ENCODE measurements around the gene PAPSS1.
"Not testable (repeated sequence)": the region's sequence is repeated elsewhere in the genome, so short reads cannot be mapped to it uniquely, and the experiment has no call there.

PAPSS1 gene

DNA sequence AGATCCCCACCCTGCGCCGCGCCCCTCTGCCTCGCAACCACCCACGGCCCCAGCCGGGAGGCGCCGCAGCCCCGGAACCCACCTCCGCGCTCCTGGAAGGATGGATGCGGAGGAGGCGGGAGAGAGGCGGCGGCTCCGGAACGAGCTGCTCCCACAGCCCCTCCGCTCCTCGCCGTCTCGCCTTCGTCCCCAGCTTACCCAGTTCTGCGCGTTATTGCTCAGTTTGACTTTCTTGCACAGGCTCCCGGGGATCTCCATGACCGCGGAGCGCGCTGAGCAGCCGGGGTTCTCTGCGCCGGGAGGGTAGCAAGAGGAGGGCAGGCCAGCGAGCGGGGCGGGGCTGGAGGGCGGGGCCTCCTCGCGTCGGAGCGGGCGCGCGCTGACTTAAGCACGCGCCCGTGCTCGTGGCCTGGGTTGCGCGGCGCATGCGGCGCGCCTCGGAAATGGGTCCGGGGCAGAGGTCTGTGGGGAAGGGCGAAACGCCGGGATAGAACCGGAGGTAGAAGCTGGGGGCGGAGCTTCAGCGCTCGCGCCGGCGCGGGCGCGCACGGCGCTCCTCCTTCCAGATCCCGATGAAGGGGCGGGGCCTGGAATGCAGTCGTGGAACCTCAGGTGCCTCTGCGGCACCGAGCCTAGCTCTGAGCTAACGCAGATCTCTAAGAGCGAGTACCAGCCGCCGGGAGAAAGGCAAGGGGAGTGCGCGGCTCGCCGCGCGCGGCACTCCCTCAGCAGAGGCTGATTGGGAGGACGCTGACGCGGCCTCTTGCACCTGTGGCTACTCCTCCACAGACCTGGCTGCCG lies at the start of gene PAPSS1:
TSS of gene PAPSS1 (minus strand) at position 313 of the 801 bp plus-strand sequence. CDS start at position 258, 55 bp downstream.
- peak; percentile 90 for DNase-seq

DNA sequence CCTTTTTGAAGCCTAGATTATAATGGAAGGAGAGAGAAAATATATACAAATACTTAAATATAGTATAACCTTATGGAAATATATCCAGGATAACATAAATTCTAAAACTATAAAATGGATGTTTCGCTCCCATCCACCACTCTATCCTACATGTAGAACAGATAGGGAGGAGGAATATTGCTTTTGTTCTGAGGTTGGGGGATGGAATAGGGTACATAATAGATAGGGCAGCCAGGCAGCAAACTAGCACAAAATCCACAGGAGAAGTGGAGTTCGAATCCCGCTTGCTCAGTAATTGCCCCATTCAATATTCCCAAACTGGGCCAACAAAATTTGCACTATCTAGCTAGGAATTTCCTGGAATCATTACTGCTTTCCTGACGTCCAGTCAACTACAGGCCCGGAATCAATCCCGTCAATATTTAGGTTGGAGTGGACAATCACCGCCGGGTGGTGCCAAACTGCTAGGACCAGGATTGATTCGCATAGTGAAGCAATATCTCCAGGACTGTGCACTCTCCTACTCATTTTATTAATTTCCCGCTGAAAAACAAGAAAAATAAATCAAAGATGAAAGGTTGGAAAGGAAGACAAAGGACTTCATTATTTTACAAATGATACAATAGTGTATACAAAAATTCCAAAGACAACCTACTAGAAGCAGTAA lies 40.4 kb upstream of the PAPSS1 start:
- no peak for DNase-seq

DNA sequence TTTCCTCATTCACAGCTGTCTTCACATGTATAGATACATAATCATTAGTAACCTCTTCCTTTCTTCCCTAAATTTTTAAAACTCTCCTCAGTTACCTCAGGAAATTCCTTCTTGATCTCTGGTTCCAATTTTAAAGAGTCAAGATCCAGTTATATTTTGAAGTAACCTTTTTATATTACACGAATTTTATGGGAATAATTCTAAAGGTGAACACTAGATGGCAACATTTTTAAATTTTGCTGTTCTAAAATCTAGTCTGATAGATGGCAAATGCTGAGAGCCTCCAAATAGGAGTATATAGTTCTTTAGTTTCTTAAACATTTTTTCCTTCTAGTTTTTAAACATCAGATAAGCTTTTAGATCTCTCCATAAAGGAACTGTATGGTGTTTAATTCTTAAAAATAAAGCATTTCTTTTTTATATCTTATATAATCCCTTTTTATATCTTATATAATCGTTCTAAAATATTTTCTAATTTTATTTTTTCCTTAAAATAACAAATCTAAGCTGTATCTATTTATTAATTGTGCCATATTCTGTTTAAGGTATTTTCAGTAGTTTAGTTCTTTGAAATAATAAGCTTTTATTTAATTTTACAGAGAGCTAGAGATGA lies 37.9 kb upstream of the PAPSS1 start:
- DNase-seq, result no peak

DNA sequence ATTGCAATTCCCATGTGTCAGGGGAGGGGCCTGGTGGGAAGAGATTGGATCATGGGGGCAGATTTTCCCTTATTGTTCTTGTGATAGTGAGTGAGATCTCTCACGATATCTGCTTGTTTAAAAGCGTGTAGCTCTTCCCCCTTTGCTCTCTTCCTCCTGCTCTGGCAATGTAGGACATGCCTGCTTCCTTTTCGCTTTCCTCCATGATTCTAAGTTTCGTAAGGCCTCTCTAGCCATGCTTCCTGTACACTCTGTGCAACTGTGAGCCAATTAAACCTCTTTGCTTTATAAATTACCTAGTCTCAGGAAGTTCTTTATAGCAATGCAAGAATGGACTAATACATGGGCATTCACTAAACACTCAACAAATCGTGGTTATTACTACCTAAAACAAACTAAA lies 37.2 kb upstream of the PAPSS1 start:
- no peak for DNase-seq

DNA sequence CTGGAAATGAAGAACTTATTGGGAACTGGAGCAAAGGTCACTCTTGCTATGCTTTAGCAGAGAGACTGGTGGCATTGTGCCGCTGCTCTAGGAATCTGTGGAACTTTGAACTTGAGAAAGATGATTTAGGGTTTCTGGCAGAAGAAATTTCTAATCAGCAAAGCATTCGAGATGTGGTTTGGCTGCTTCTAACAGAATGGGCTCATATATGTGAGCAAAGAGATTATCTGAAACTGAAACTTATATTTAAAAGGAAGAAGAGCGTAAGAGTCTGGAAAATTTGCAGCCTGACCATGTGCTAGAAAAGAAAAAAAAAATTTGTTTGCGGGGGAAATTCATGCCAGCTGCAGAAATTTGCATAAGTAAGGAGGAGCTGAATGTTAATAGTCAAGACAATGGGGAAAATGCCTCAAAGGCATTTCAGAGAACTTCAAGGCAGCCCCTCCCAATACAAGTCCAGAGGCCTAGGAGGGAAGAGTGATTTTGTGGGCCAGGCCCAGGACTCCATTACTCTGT lies 35.9 kb upstream of the PAPSS1 start:
- no peak for DNase-seq

DNA sequence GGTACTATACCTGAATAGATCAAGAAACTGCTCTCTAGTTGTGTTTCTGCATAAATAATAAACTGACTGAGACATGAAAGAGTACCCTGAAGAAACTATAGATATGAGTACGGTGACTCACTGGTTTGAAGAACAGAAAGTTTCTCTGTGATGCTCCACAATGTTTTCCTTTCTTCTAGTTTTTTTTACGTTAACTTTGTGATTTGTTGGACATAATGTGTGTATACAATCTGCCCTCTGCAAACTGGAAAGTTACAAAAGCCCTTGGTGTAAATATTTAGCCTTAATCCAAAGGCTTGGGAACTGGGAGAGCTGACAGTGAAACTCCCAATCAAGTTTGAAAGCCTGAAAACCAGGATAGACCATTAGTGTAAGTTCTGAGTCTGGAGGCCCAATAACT lies 31.6 kb upstream of the PAPSS1 start:
- DNase-seq, result no peak

DNA sequence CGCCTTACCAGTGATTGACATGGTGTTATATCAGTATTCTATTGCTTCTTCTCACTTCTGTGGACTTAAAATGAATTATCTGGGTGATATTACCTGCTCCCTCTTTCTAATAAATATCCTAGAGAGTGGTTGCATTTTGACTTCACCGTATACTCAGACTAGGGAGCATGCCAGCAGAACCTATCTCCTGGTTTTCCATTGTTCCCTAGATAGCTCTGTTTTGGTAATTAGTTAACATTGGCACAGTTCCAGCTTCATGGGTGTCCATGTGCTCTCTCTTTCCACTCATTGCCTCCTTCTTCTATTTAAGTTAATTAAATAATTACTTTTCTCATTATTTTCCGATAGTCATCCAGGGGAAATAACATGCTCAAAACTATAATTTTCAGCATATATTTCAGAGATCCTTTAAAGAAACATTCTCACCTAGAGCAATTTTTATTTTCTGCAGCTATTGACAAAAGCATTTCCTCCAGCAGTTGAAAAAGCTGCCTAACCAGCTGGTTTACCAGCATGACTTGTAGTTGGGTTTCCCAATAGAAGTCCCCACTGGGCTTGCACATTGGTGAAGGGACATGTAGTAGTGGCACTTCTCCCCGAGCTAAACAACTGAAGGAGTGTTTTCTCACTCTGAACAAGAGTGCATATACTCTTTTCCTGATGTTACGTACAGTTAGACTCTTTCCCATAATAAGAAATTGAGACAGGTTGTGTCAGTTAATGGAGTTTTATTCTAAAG lies 27.9 kb upstream of the PAPSS1 start:
- DNase-seq, result peak; percentile 57

DNA sequence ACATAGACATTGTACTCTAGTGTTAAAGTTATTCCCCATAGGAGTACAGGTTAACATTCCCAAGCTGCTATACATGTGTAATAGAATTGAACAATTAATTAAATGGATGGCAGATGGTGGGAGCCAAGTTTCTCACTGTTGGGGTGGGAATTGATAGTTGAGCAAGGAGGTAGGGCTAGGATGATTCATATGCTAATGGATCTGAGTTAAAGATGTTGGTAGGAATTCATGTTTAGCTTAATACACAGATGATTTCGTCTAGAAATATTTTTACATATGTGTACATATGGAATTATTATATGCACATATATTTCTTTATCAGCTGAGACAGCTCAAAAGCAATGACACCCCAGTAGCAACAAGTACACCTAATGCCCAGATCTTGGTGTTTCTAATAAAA lies 26.1 kb upstream of the PAPSS1 start:
- no peak for DNase-seq

DNA sequence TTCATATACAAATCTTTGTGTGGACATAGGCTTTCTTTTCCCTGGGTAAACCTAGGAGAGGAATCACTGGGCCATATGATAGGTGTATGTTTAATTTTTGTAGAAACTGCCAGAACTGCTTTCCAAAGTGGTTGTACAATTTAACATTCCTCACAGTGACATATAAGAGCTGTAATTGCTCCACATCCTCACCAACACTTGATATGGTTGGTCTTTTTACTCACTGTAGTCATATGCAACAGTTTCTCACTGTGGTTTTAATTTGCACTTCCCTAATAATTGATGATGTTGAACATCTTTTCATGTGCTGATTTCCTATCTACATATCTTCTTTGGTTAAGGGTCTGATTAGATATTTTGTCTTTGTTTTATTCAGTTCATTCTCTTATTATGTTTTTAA lies 24.5 kb upstream of the PAPSS1 start:
- no peak for DNase-seq

DNA sequence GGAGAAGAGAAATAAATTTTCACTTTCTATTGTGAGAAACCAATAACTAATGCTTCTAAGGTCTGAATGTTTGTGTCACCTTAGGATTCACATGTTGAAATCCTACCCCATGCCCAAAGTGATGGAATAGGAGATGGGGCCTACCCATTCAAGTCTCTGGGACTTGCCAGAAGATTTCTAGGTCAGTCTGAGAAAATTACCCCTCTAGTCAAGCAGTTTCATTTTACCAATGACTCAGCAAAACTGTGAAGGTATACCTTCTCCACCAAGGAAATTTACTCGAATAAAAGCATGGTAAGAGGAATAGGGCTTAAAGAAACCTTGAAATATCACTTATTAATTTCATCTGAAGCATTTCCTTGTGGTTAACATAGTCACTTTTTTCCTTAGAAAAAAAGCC lies 23.5 kb upstream of the PAPSS1 start:
- no peak for DNase-seq

DNA sequence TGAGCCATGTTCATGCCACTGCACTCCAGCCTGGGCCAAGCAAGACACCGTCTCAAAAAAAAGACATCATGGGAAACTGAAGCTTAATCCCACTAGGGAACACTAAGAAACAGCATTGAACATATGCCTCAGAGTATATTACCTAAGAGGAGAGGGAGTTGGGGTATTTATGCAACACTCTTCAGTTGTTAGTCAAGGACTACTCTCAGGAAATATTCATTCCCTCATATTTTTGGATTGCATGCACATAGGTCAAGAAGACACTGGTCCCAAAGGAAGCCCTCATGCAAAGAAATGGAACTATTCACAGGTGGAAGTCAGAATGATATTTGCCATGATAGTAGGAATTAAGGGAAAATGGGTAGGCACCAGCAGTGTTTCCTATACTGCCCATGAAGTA lies 22.8 kb upstream of the PAPSS1 start:
- no peak for DNase-seq

DNA sequence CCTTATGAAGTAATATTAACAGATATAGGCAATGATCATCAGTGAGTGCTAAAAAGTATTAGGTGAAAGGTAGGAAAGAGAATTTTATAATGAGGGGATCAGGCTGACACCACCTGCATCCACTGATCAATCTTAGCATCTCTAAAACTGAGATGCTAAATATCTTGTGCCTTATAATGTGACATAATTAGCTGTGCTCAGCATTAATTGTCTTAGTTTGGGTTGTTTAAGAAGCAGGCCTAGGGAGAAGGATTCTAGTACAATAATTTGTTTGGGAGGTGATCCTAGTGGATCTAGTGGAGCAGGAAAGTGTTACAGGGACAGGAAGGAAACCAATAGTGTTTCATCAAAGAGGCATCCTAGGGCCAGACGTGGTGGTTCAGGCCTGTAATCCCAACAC lies 22.2 kb upstream of the PAPSS1 start:
- DNase-seq, result no peak

DNA sequence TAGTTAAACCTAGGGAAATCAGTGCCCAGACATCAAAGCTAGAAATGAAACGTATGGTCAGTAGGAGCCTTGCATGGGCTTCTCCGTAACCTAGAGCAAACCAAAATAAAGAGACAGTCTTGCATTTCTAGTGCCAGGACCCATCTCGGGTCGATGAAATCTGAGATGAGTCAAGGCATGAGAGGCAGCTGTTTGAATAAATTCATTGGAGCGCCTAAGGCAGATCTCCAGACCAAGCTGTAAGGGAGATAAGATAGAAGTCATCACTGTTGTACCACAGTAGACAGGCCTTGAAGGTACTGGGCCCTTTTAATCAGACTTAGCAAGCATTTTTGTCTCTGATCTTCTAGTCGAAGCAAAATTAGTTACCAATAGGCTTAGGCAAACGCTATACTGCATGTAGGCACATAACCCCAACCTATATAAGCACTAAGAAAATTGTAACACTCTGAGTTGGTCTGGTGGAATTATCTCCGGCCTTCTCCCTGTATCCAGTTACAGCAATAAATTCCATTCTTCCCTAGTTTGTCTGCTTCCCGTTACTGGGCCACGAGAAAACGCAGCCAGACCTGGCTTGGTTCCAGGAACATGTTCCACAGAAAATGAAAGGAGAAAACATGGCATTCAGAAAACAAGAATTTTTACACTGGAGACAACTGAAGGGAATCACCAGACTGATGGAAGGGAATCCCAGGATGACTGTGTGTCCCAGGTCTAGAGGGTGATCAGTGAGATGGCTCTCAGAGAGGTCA lies 21.1 kb upstream of the PAPSS1 start:
- DNase-seq, result no peak

DNA sequence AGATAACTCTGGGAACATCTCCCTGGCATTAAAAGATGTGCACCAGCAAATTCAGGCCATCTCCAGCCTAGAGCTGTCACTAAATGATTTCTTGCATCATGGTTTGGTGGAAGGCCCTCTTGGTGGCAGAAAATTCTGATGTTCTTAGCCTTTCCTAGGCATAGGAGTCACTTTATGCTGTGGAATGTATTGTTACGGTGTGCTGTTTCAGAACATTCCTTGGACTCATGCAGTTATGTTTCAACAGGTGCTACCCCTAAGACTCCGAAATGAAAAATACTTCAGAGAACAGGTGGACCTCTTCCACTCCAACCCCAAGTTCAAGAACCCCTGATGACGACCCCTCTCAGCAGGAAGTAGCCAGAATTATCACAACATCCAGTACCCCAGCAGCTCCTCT lies 20.3 kb upstream of the PAPSS1 start:
- no peak for DNase-seq

DNA sequence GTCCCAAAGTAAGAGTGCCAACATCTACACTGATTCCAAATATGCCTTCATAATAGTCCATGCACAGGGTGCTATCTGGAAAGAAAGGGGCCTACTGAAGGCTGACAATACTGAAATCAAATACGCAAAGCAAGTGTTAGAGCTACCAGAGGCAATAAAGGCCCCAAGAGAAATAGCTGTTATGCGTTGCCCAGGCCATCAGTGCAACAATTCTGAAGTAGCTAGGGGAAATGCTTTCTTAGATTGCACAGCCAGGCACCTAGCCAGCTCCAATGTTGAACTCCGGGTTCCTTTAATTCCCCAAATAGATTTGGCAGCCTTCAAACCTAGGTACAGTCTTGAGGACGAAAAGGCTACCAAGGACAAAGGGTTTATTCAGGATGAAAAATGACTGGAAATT lies 17.4 kb upstream of the PAPSS1 start:
- DNase-seq, result no peak

DNA sequence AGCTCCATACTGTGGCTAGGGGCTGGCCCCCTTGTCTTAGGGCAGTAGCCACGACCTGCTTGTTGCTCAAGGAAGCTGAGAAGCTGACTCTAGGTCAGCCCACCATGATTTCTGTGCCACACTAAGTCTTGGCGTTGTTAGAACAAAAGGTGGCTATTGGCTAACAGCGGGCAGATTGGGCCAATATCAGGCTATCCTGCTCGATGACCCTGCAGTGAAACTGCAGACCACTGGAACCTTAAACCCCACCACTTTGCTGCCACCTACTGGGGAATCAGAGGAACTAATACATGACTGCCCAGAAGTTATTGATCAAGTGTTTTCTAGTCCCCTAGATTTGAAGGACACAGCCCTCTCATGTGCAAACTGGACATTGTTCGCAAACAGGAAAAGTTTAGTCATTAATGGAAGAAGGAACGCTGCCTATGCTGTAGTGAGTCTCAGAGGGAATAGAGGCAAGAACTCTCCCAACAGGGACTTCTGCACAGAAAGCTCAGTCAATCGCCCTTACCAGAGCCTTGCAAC lies 17.0 kb upstream of the PAPSS1 start:
- DNase-seq, result no peak

DNA sequence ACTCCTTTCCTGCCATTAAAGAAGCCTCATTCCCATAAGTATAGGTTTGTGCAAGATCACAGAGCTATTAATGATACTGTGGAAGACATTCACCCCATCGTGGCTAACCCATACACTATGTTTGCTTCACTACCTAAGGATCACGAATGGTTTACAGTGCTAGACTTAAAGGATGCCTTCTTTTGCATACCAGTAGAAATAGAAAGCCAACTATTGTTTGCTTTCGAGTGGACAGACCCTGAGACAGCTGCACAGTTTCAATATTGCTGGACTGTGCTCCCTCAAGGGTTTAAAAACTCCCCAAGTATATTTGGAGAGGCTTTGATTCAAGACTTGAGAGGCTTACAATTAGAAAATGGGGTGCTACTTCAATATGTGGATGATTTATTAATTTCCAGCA lies 16.0 kb upstream of the PAPSS1 start:
- no peak for DNase-seq

DNA sequence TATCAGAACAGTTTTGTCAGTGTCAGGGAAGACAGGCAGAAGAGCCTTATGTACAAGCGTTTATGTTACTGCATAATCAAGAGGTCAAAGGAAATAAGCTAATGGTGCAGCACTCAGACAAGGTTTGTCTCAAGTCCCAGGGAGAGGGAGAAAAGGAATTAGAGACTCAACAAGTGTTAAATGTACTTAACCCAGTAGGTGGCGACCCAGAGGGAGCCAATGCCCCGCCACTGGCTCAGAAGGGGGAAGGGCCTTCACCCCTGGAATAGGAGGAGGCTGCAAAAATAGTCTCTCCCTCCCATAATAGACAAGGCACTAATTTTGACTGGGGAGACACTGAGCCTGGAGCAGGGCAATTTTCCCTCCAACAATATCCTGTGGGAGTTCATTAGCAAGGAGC lies 14.1 kb upstream of the PAPSS1 start:
- DNase-seq, result no peak

DNA sequence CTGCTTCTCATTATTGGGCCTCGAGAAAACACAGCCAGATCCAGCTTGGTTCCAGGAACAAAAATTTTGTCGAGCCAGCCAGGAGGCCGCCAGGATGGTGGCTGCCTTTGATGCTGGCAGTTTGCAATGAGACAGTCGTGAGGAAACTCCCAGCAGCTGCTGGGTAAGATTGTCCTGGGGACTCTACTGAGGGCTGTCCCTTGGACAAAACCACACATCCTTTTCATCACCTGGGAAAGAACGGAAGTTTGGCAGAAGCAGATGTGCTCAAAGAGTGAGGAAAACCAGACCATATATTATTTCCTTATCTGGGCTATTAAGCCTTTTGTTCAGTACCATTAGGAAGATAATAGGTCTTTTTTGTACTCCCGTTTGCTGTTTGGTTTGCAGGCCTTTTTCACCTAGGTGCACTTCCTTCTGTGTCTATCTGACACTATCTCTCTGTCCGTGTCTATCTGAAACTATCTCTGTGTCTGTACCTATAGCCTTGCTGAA lies 13.4 kb upstream of the PAPSS1 start:
- DNase-seq, result no peak

DNA sequence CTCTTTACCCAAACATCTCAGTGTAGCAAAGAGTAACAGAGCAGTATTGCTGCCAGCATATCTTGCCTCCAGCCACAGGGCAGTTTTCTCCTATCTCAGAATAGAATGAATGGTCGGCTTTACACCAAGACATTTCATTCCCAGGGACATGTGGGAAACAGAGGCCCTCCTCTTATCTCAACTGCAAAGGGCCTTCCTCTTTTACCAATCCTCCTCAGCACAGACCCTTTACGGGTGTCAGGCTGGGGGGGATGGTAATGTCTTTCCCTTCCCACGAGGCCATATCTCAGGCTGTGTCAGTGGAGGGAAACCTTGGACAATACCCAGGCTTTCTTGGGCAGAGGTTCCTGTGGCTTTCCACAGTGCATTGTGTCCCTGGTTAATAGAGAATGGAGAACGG lies 9.0 kb upstream of the PAPSS1 start:
- not testable (repeated sequence) for DNase-seq

DNA sequence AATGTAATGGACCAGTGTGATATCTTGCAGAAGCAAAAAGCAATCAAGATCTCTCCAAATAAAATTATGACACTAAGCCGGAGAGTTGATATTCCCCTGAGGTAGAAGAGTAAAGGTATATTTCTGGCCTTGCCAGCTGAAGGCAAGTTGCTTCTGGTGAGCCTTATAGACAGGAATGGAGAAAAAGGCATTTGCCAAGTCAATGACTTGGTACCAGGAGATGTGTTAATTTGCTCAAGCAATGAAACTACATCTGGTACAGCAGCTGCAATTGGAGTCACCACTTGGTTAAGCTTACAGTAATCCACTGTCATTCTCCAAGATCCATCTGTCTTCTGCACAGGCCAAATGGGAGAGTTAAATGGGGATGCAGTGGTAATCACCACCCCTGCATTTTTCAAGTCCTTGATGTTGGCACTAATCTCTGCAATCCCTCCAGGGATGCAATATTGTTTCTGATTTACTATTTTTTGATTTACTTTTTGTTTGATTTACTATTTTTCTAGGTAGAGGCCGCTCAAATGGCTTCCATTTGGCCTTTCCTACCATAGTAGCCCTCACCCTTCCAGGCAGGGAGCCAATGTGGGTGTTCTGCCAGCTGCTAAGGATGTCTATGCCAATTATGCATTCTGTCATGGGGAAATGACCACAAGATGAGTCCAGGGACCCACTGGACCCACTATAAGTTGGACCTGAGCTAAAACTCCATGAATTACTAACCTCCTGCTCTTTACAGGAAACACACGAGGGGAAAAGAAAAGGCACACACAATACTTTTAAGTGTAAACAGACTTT lies 6.3 kb upstream of the PAPSS1 start:
- DNase-seq, result not testable (repeated sequence)

Measured in NCI-H1105 (cell line).